ENCODE data around the gene MCCD1.
A peak's percentile ranks its signal among the peaks of the same experiment; 100 is the strongest.

MCCD1 gene

DNA sequence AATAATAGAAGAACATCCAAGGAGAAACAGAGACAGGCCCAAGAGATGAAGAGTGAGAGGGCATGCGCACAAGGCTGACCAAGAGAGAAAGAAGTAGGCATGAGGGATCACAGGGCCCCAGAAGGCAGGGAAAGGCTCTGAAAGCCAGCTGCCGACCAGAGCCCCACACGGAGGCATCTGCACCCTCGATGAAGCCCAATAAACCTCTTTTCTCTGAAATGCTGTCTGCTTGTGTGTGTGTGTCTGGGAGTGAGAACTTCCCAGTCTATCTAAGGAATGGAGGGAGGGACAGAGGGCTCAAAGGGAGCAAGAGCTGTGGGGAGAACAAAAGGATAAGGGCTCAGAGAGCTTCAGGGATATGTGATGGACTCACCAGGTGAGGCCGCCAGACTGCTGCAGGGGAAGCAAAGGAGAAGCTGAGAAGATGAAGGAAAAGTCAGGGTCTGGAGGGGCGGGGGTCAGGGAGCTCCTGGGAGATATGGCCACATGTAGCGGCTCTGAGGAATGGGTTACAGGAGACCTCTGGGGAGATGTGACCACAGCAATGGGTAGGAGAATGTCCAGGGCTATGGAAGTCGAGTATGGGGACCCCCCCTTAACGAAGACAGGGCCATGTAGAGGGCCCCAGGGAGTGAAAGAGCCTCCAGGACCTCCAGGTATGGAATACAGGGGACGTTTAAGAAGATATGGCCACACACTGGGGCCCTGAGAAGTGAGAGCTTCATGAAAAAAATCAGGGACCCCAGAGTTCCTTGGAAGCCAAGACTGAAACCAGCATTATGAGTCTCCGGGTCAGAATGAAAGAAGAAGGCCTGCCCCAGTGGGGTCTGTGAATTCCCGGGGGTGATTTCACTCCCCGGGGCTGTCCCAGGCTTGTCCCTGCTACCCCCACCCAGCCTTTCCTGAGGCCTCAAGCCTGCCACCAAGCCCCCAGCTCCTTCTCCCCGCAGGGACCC is 45.6 kb downstream of the MCCD1 start:
- H3K27me3 ChIP-seq (ENCODE audit: low read length), result no peaks in the 10 kb centered on the region
- H3F3A ChIP-seq (ENCODE audit: insufficient read depth), result peaks cover 88% of the 10 kb centered on the region
- peak overlapping the region; percentile 92 for H3K27ac ChIP-seq (ENCODE audit: low read depth, low read length)
- H3K9me3 ChIP-seq (ENCODE audit: insufficient read depth, low read length), result no peaks in the 10 kb centered on the region
- H4K20me1 ChIP-seq (ENCODE audit: low read depth, low read length), result no peaks in the 10 kb centered on the region
- H3K9me2 ChIP-seq (replicated peaks; ENCODE audit: insufficient read depth, low read length), result no peaks in the 10 kb centered on the region
- peaks cover 66% of the 10 kb centered on the region for H3K79me2 ChIP-seq (ENCODE audit: insufficient read depth, low read length)
- H3K4me3 ChIP-seq (ENCODE audit: insufficient read depth, low read length, poor library complexity, severe bottlenecking), result peak overlapping the region; percentile 71
- peak overlapping the region; percentile 84 for H3K9ac ChIP-seq (ENCODE audit: low read length)
- peak overlapping the region; percentile 10 for H2AFZ ChIP-seq (ENCODE audit: low read depth, low read length, severe bottlenecking)
- peaks cover 3% of the 10 kb centered on the region; the same call in 1 of the 2 replicates for H3K36me3 ChIP-seq (ENCODE audit: low read length)
- peak overlapping the region; percentile 86 for H3K4me2 ChIP-seq (ENCODE audit: low read depth, low read length, poor library complexity, severe bottlenecking)
- TF ChIP-seq, protein P1, sequence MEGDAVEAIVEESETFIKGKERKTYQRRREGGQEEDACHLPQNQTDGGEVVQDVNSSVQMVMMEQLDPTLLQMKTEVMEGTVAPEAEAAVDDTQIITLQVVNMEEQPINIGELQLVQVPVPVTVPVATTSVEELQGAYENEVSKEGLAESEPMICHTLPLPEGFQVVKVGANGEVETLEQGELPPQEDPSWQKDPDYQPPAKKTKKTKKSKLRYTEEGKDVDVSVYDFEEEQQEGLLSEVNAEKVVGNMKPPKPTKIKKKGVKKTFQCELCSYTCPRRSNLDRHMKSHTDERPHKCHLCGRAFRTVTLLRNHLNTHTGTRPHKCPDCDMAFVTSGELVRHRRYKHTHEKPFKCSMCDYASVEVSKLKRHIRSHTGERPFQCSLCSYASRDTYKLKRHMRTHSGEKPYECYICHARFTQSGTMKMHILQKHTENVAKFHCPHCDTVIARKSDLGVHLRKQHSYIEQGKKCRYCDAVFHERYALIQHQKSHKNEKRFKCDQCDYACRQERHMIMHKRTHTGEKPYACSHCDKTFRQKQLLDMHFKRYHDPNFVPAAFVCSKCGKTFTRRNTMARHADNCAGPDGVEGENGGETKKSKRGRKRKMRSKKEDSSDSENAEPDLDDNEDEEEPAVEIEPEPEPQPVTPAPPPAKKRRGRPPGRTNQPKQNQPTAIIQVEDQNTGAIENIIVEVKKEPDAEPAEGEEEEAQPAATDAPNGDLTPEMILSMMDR (IDR thresholded peaks at IDR 0.05; ENCODE audit: insufficient read depth, low read length, poor library complexity, severe bottlenecking), result peak; percentile 30
- no peak for TF ChIP-seq EZH2phosphoT487 (conservative IDR thresholded peaks at IDR 0.05; ENCODE audit: low read length)

DNA sequence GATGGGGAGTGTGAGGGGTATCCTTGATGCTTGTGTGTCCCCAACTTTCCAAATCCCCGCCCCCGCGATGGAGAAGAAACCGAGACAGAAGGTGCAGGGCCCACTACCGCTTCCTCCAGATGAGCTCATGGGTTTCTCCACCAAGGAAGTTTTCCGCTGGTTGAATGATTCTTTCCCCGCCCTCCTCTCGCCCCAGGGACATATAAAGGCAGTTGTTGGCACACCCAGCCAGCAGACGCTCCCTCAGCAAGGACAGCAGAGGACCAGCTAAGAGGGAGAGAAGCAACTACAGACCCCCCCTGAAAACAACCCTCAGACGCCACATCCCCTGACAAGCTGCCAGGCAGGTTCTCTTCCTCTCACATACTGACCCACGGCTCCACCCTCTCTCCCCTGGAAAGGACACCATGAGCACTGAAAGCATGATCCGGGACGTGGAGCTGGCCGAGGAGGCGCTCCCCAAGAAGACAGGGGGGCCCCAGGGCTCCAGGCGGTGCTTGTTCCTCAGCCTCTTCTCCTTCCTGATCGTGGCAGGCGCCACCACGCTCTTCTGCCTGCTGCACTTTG is 46.7 kb downstream of the MCCD1 start, which contains the start of gene TNF:
TNF (plus strand) TSS at position 231 of the 567 bp plus-strand sequence; CDS start at position 408, 177 bp downstream.
- peak within 1 kb of the TSS; percentile 71 for H3K4me3 ChIP-seq (ENCODE audit: insufficient read depth, low read length, poor library complexity, severe bottlenecking)

DNA sequence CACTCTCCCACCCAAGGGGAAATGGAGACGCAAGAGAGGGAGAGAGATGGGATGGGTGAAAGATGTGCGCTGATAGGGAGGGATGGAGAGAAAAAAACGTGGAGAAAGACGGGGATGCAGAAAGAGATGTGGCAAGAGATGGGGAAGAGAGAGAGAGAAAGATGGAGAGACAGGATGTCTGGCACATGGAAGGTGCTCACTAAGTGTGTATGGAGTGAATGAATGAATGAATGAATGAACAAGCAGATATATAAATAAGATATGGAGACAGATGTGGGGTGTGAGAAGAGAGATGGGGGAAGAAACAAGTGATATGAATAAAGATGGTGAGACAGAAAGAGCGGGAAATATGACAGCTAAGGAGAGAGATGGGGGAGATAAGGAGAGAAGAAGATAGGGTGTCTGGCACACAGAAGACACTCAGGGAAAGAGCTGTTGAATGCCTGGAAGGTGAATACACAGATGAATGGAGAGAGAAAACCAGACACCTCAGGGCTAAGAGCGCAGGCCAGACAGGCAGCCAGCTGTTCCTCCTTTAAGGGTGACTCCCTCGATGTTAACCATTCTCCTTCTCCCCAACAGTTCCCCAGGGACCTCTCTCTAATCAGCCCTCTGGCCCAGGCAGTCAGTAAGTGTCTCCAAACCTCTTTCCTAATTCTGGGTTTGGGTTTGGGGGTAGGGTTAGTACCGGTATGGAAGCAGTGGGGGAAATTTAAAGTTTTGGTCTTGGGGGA is 47.4 kb downstream of the MCCD1 start:
- Histone ChIP-seq H2AFZ (ENCODE audit: low read depth, low read length, severe bottlenecking) (no peak overlapping the region), H3K9me3 (ENCODE audit: insufficient read depth, low read length) (no peaks in the 10 kb centered on the region), H3F3A (ENCODE audit: insufficient read depth) (peaks cover 86% of the 10 kb centered on the region), H3K27me3 (ENCODE audit: low read length) (no peaks in the 10 kb centered on the region), H3K36me3 (ENCODE audit: low read length) (peaks cover 3% of the 10 kb centered on the region; the same call in 1 of the 2 replicates), H3K9ac (ENCODE audit: low read length) (peak overlapping the region; percentile 84), H3K9me2 (replicated peaks; ENCODE audit: insufficient read depth, low read length) (no peaks in the 10 kb centered on the region), H3K27ac (ENCODE audit: low read depth, low read length) (peak overlapping the region; percentile 92), H4K20me1 (ENCODE audit: low read depth, low read length) (no peaks in the 10 kb centered on the region), H3K79me2 (ENCODE audit: insufficient read depth, low read length) (peaks cover 51% of the 10 kb centered on the region), H3K4me3 (ENCODE audit: insufficient read depth, low read length, poor library complexity, severe bottlenecking) (peak overlapping the region; percentile 71), H3K4me2 (ENCODE audit: low read depth, low read length, poor library complexity, severe bottlenecking) (peak overlapping the region; percentile 86)
- no peak for TF ChIP-seq EZH2phosphoT487 (conservative IDR thresholded peaks at IDR 0.05; ENCODE audit: low read length)
- TF ChIP-seq, protein P1 (IDR thresholded peaks at IDR 0.05; ENCODE audit: insufficient read depth, low read length, poor library complexity, severe bottlenecking), result no peak

More for the DNA sequence above, 46.7 kb downstream of the MCCD1 start, which contains the start of gene TNF:
- Histone ChIP-seq H3F3A (ENCODE audit: insufficient read depth) (peaks cover 89% of the 10 kb centered on the region), H3K9me3 (ENCODE audit: insufficient read depth, low read length) (no peaks in the 10 kb centered on the region), H2AFZ (ENCODE audit: low read depth, low read length, severe bottlenecking) (peak within 1 kb of the TSS; percentile 10), H3K36me3 (ENCODE audit: low read length) (peaks cover 3% of the 10 kb centered on the region; the same call in 1 of the 2 replicates), H4K20me1 (ENCODE audit: low read depth, low read length) (no peaks in the 10 kb centered on the region), H3K4me2 (ENCODE audit: low read depth, low read length, poor library complexity, severe bottlenecking) (peak within 1 kb of the TSS; percentile 86), H3K9me2 (replicated peaks; ENCODE audit: insufficient read depth, low read length) (no peaks in the 10 kb centered on the region), H3K27me3 (ENCODE audit: low read length) (no peaks in the 10 kb centered on the region), H3K27ac (ENCODE audit: low read depth, low read length) (peak within 1 kb of the TSS; percentile 92), H3K79me2 (ENCODE audit: insufficient read depth, low read length) (peaks cover 56% of the 10 kb centered on the region), H3K9ac (ENCODE audit: low read length) (peak within 1 kb of the TSS; percentile 84)
- TF ChIP-seq, protein P1 (IDR thresholded peaks at IDR 0.05; ENCODE audit: insufficient read depth, low read length, poor library complexity, severe bottlenecking), result no peak
- TF ChIP-seq EZH2phosphoT487 (conservative IDR thresholded peaks at IDR 0.05; ENCODE audit: low read length), result no peak

Data from SU-DHL-6 (cell line).